HG03460 (cell line): ENCODE data around the gene TRAPPC5.
A peak's percentile ranks its signal among the peaks of the same experiment; 100 is the strongest.
"Not testable (repeated sequence)": the region's sequence is repeated elsewhere in the genome, so short reads cannot be mapped to it uniquely, and the experiment has no call there.

Source experiments
- ATAC-seq: cut with Tn5 transposase; IDR thresholded peaks from one replicate; pipeline ENCODE4 v1.9.1; 2021; ENCODE audit not compliant: unreplicated experiment

Gene TRAPPC5

GRCh38 chr19:7680606-7681339 lies at the start of gene TRAPPC5:
TRAPPC5 (plus strand) TSS chr19:7680833; CDS start chr19:7682254, 1,421 bp downstream.
- ATAC-seq = peak; percentile 43

GRCh38 chr19:7631577-7631976 lies 49.1 kb upstream of the TRAPPC5 start:
- no peak for ATAC-seq

DNA sequence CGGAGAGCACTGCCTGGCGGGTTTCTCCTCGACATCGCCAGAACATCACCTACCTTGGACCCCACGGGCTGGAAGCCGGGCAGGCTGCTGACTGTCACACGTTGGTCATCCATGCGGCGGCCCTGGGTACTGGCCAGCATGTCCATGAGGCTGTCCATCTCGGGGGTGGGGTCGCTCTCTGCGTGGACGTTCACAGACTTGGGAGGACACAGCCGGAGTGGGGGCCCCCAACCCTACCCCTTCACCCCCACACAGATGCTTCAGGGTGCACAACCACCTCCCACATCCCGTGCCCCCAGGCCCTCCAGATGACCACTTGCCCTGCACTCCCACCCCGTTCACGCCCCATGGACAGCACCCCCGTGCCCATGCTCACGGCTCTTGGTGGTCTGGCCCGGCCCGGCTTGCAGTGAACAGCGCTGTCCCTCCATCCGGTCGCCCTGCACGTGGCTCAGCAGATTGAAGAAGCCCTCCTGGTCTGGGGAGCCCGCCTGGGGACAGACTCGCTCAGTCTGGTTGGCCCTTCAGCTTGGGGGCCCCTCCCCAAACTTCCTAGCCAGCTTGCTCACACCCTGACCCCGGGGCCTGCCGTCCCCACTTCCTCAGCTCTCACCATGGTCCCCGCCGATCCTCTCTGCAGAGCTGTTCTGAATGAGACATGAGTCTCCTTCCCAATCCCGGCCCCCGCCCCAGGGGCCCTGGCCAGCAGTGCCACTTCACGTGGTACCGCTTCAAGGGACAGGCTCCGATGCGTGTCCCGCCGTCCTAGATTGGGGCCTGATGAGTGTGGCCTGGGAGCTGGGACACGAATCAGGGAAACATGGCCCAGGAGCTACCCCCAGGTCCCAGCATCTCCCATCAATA lies 48.1 kb upstream of the TRAPPC5 start:
- no peak for ATAC-seq

DNA sequence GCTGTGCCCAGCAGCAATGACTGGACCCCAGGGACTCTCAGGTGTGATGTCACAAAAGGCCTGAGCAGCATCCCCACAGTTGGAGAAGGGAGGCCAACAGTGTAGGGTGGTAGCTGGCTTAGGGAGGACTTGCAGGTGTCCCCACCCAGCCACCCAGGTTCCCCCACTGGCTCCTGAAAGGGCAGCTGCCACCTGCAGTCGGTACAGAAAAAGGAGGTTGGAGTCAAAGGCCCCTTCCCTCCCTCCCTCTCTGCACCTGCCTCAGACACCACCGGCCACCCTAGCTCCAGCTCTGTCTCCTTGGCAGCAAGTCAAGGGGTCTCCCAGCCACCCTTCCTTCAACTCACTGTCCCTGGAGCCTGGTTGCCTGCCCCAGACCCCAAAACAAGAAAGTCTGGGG lies 46.9 kb upstream of the TRAPPC5 start, which contains the start of gene PCP2:
Gene PCP2 (minus strand): TSS at position 22 of the 400 bp plus-strand sequence. CDS start 262 bp downstream, outside the sequence.
- no peak for ATAC-seq

DNA sequence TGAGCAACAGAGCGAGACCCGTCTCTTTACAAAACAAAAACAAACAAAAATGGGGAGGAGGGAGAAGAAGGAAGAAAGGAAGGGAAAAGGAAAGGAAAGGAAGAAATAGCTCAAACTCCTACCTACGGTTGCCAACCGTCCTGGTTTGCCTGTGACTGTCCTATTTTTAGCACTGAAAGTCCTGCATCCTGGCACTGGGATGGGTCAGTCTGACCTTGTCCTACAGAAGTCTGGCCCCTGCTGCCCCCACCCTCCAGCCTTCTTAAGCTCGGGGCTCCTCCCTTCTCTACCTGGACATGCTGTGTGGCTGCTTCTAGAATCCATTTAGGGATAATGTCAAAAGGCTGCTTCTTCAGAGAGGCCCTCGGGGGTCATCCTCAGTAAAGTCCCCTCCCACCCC lies 45.0 kb upstream of the TRAPPC5 start:
- ATAC-seq = no peak

- ATAC-seq = no peak
Observed at GRCh38 chr19:7636317-7636690, 44.3 kb upstream of the TRAPPC5 start.

DNA sequence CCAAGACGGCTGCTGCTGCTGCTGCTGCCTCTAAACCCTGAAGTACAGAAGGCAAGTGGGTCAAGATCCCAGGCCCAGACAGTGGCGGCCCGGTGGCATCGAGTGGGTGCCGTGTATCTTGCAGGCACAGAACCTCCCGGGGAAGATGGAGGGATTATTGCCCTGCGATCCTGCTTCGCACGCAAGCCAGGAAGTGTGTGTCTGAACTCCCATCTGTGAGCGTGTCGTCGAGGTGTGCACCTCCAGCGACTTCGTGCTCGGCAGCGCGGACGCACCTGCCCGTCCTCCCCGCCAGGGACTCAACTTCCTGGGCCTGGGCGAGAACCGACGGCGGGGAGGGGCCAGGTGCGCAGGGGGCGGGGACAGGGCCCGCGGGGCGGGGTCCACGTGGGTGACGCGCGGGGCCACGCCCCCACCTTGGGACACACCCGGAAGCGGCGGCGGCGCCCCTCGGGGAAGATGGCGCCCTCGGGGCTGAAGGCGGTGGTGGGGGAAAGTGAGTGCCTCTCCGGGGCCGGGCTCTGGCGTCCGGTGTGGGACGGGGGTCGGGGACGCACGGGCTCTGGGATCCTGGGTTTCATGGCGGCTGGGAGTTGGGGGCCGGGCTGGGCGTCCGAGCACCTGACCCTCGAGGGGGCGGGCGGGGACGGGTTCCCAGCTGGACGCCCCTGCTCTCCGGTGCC lies 43.8 kb upstream of the TRAPPC5 start, which contains the start of gene STXBP2:
Gene STXBP2 (plus strand): TSS at position 420 of the 683 bp plus-strand sequence. CDS start 40 bp downstream, at position 460.
- ATAC-seq = peak; percentile 56

- no peak for ATAC-seq
Observed at GRCh38 chr19:7637374-7638256, 43.0 kb upstream of the TRAPPC5 start.

DNA sequence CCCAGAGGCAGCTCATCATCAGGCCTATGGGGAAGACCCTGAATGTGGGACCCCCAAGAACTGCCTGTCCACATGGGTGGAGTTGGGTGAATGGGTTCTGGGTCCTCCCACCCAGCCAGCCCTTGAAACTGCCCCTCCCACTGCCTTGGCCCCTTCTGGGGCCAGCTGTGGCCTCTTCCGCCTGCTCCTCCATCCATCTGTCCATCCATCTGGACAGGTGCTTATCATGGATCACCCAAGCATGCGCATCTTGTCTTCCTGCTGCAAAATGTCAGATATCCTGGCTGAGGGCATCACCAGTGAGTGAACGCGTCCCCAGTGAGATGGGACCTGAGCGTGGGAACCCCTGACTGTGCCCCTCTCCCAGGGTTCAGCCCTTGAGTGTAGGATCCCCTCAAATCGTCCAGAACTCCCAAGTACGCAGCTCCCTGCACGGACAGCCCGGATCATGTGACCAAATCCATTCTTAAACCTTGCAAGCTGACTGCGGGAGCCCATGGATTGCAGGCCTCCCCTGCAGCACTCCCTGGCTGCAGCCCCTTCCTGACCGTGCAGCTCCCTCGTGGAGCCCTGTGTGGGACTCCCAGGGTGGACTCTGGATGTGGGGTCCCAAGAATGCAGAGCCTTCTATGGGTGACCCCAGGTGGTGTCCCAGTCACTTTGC lies 41.7 kb upstream of the TRAPPC5 start:
- no peak for ATAC-seq

- ATAC-seq = no peak
Observed at GRCh38 chr19:7639863-7640348, 40.7 kb upstream of the TRAPPC5 start.

DNA sequence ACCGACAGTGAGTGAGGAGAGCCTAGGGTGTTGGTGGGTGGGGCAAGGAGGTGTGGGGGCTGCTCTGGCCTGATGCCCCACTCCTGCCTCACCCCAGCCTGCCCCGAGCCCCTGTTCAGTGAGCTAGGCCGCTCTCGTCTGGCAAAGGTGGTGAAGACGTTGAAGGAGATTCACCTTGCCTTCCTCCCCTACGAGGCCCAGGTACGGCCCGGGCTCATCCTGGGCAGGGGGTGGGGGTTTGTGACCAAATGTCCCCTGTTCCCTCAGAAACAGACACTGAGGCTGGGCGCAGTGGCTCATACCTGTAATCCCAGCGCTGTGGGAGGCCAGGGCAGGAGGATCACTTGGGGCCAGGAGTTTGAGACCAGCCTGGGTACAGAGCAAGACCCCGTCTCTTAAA lies 39.8 kb upstream of the TRAPPC5 start:
- ATAC-seq = no peak

DNA sequence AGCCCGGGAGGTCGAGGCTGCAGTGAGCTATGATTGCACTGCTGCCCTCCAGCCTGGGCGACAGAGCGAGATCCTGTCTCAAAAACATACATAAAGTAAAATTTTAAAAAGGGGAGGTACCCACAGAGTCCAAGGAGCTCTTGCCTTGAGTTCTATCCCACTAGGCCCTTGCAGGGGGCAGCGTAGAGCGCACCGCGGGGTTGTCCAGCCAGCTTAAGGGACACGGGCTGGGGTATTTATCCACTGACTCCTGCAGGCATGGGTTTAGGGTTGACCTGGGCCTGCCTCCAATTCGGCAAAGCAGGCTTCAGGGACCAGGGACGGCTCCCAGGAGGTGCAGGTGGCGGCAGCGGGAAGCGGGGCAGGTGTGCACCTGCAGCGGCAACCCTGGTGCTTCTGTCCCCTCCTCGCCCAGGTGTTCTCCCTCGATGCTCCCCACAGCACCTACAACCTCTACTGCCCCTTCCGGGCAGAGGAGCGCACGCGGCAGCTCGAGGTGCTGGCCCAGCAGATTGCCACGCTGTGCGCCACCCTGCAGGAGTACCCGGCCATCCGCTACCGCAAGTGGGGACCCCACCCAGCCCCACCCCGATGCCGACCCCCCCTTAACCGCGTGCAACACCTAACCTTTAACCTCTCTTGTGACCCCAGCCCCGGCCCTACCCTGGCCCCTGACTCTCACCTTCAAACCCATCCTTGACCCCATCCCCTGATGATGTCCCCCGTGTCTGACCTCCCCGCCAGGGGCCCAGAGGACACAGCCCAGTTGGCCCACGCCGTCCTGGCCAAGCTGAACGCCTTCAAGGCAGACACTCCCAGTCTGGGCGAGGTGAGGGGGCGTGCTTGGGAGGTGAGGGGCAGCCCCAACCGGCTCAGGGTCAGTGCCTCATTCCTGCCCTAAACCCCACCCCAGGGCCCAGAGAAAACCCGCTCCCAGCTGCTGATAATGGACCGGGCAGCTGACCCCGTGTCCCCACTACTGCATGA lies 39.0 kb upstream of the TRAPPC5 start:
- ATAC-seq = no peak

GRCh38 chr19:7642295-7643030 lies 38.2 kb upstream of the TRAPPC5 start:
- ATAC-seq = no peak

GRCh38 chr19:7643031-7643415 lies 37.6 kb upstream of the TRAPPC5 start:
- ATAC-seq = no peak

GRCh38 chr19:7643629-7644549 lies 36.7 kb upstream of the TRAPPC5 start:
- not testable (repeated sequence) for ATAC-seq

GRCh38 chr19:7644550-7644877 lies 36.1 kb upstream of the TRAPPC5 start:
- no peak for ATAC-seq

DNA sequence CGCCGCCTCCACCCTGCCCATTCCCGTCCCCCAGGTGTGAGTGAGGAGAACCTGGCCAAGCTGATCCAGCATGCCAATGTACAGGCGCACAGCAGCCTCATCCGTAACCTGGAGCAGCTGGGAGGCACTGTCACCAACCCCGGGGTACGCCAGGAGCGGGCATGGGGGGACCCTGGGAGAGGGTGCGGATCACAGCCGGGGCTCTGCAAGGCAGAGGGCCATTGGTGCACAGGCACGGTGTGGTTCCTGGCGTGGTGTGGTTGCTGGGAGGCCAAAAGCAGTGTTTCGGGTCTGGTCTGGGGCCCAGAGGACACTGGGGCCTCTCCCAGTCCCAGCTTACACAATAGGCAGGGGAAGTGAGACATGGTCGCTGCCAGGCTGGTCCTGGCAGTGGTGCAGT lies 35.5 kb upstream of the TRAPPC5 start:
- no peak for ATAC-seq
